GM23248 (cell line): Measurements from ENCODE around the gene STARD4.

Experiments
- EZH2 ChIP-seq: fragments of 200-600 bp; sonication (generic); IDR thresholded peaks from 2 replicates; pipeline ENCODE4 v1.6.1; 2018; ENCODE audit warnings: antibody characterized with exemption, mild to moderate bottlenecking; ENCODE audit not compliant: insufficient read depth, poor library complexity, severe bottlenecking
- EZH2phosphoT487 ChIP-seq: fragments of 200-600 bp; sonication (generic); IDR thresholded peaks from 2 replicates; pipeline ENCODE4 v1.6.1; 2018; ENCODE audit warnings: antibody characterized with exemption, moderate library complexity, mild to moderate bottlenecking, low read depth; ENCODE audit not compliant: insufficient read depth

DNA sequence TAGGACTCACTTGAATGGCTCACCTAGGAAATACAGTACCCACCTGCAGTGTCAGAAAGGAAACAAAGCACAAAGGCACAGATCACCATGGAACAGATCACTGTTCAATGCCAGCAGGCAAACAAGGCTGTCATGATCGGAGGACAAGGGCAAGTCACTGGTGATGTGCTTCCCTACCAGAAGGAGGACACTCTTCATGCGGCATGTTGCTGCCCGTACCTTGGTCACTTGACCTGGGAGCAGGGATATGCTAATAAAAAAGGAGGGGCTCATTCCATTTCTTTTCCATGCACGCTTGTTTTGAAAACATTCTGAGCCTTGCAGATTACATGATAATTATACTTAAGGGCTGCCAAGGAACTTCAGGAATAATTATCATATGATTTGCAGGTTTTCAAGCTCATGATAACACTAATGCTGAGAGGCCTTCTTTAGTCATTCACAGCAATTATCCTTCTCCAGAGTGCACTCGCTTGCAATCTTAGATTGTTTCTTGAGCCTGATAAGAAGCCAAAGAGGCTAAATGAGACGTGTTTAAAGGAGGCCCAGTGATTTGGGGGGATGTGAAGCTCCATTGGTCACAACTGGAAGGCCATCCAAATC is 36.1 kb upstream of the STARD4 start:
- TF ChIP-seq EZH2 (no peak), EZH2phosphoT487 (no peak)
